Measurements from ENCODE around the gene SLC39A3.
A peak's percentile ranks its signal among the peaks of the same experiment; 100 is the strongest.

The SLC39A3 gene

GRCh38 chr19:2739602-2740313, at the start of gene SLC39A3:
TSS of gene SLC39A3 (minus strand) at chr19:2740017. CDS start at chr19:2737257, 2,760 bp downstream.
- DNase-seq = peak; percentile 96

GRCh38 chr19:2788237-2788636, 48.4 kb upstream of the SLC39A3 start:
- DNase-seq = no peak

- DNase-seq = no peak
Observed at GRCh38 chr19:2787115-2787514, 47.3 kb upstream of the SLC39A3 start.

- DNase-seq = peak; percentile 99
Observed at GRCh38 chr19:2785244-2785997, 45.6 kb upstream of the SLC39A3 start, which contains the start of gene THOP1. TSS of gene THOP1 (plus strand) at chr19:2785503. CDS start at chr19:2785663, 160 bp downstream.

GRCh38 chr19:2783781-2784145, 43.9 kb upstream of the SLC39A3 start:
- no peak for DNase-seq

- peak; percentile 99 for DNase-seq
Observed at GRCh38 chr19:2782936-2783780, 43.3 kb upstream of the SLC39A3 start, which contains the start of gene SGTA. TSS of gene SGTA (minus strand) at chr19:2783273. CDS start at chr19:2769068, 14,205 bp downstream.

- DNase-seq = peak; percentile 44
Observed at GRCh38 chr19:2782329-2782935, 42.6 kb upstream of the SLC39A3 start.

GRCh38 chr19:2780284-2780683, 40.5 kb upstream of the SLC39A3 start:
- DNase-seq = no peak

GRCh38 chr19:2779121-2779740, 39.4 kb upstream of the SLC39A3 start:
- DNase-seq = no peak

- DNase-seq = no peak
Observed at GRCh38 chr19:2777952-2778683, 38.3 kb upstream of the SLC39A3 start.

GRCh38 chr19:2775556-2776430, 36.0 kb upstream of the SLC39A3 start:
- DNase-seq = no peak

- no peak for DNase-seq
Observed at GRCh38 chr19:2774953-2775555, 35.2 kb upstream of the SLC39A3 start.

- DNase-seq = no peak
Observed at GRCh38 chr19:2774083-2774679, 34.4 kb upstream of the SLC39A3 start.

- DNase-seq = no peak
Observed at GRCh38 chr19:2771786-2772674, 32.2 kb upstream of the SLC39A3 start.

- no peak for DNase-seq
Observed at GRCh38 chr19:2770055-2771013, 30.5 kb upstream of the SLC39A3 start.

- DNase-seq = no peak
Observed at GRCh38 chr19:2769218-2769617, 29.4 kb upstream of the SLC39A3 start.

All from DMS53 (cell line).